Fibroblast of lung (primary cell): Measurements from ENCODE around the gene CALN1. TPM values are rescaled to one million over a fixed set of nuclear protein-coding genes. Genes with fewer than 3 reads are reported as not detected.

ENCODE experiments used
- DNase-seq, 2 donors: peaks; one replicate each; pipeline versions ENCODE4 v3.0.0 to v3.0.0-alpha.2; 2010; ENCODE audit warnings: low read depth in 2 of 2
- H2AFZ ChIP-seq: 2 replicates; pipeline ENCODE4 v1.5.1; 2012; ENCODE audit warnings: low read length, control low read depth, inconsistent platforms
- H3K27ac ChIP-seq: 2 replicates; pipeline ENCODE4 v1.5.1; 2011; ENCODE audit warnings: low read length, control low read depth; ENCODE audit not compliant: insufficient read depth
- H3K27me3 ChIP-seq: 2 replicates; pipeline ENCODE4 v1.5.1; 2011; ENCODE audit warnings: mild to moderate bottlenecking, low read length; ENCODE audit not compliant: control insufficient read depth, insufficient read depth
- H3K36me3 ChIP-seq: 2 replicates; pipeline ENCODE4 v1.5.1; 2011; ENCODE audit warnings: low read length; ENCODE audit not compliant: control insufficient read depth, insufficient read depth
- H3K4me1 ChIP-seq: 2 replicates; pipeline ENCODE4 v1.5.1; 2011; ENCODE audit warnings: low read length; ENCODE audit not compliant: control insufficient read depth, insufficient read depth; ENCODE audit errors: extremely low read depth
- H3K4me2 ChIP-seq: 2 replicates; pipeline ENCODE4 v1.5.1; 2011; ENCODE audit warnings: low read length, control low read depth; ENCODE audit not compliant: insufficient read depth; ENCODE audit errors: extremely low read depth
- H3K4me3 ChIP-seq, 4 experiments: fragments of 200-600 bp in 1 of 4; sonication (generic) in 1 of 4; replicated peaks in 1 of 4; 2 replicates each; pipeline ENCODE4 v1.5.1; 2011 to 2016; ENCODE audit warnings: low read length in 4 of 4, low read depth in 3 of 4, mild to moderate bottlenecking in 3 of 4, control low read depth in 2 of 4, inconsistent platforms in 1 of 4, mixed read lengths in 1 of 4; ENCODE audit not compliant: insufficient read depth in 1 of 4; ENCODE audit errors: control extremely low read depth in 1 of 4
- H3K79me2 ChIP-seq: 2 replicates; pipeline ENCODE4 v1.5.1; 2012; ENCODE audit warnings: mild to moderate bottlenecking, low read length, inconsistent platforms; ENCODE audit not compliant: control insufficient read depth, insufficient read depth
- H3K9ac ChIP-seq: 2 replicates; pipeline ENCODE4 v1.5.1; 2011; ENCODE audit warnings: mild to moderate bottlenecking, low read length, control low read depth; ENCODE audit not compliant: insufficient read depth
- H3K9me3 ChIP-seq: 2 replicates; pipeline ENCODE4 v1.5.1; 2012; ENCODE audit warnings: low read depth, low read length; ENCODE audit not compliant: control insufficient read depth, insufficient read depth
- H4K20me1 ChIP-seq: 2 replicates; pipeline ENCODE4 v1.5.1; 2011; ENCODE audit warnings: low read length; ENCODE audit not compliant: control insufficient read depth, insufficient read depth; ENCODE audit errors: extremely low read depth
- EZH2 ChIP-seq: IDR thresholded peaks from 2 replicates; pipeline ENCODE4 v1.5.1; 2012; ENCODE audit warnings: low read length, control low read depth, mild to moderate bottlenecking; ENCODE audit errors: missing control alignments
- polyA plus RNA-seq, 2 donors: library from polyadenylated mRNA; depleted of rRNA in 1 of 2; stranded (reverse) in 1 of 2; unstranded in 1 of 2; fragments of >200 nt; gene quantifications; 2 replicates each; pipeline ENCODE4 v1.2.1, GENCODE V29; 2011 to 2012; ENCODE audit warnings: missing spikeins in 1 of 2
- total RNA-seq: library from RNA; depleted of rRNA; stranded (reverse); fragments of >200 nt; gene quantifications from 2 replicates; pipeline ENCODE4 v1.2.1, GENCODE V29; 2014
- TF ChIP-seq, protein P1 (sequence below), 2 donors: IDR thresholded peaks in 1 of 2; conservative IDR thresholded peaks in 1 of 2; 1 replicate in 1 of 2; 2 replicates in 1 of 2; pipeline ENCODE4 v1.5.1; 2011 to 2012; ENCODE audit warnings: low read length in 2 of 2, control low read depth in 1 of 2, inconsistent platforms in 1 of 2, low read depth in 1 of 2, mild to moderate bottlenecking in 1 of 2

CALN1 gene
- total and polyA plus RNA-seq, 2 donors (not counting 1 experiment from before 2014, with no cell fraction given), result not detected

- no peak overlapping the region for H3K4me2 ChIP-seq
- TF ChIP-seq, protein P1, sequence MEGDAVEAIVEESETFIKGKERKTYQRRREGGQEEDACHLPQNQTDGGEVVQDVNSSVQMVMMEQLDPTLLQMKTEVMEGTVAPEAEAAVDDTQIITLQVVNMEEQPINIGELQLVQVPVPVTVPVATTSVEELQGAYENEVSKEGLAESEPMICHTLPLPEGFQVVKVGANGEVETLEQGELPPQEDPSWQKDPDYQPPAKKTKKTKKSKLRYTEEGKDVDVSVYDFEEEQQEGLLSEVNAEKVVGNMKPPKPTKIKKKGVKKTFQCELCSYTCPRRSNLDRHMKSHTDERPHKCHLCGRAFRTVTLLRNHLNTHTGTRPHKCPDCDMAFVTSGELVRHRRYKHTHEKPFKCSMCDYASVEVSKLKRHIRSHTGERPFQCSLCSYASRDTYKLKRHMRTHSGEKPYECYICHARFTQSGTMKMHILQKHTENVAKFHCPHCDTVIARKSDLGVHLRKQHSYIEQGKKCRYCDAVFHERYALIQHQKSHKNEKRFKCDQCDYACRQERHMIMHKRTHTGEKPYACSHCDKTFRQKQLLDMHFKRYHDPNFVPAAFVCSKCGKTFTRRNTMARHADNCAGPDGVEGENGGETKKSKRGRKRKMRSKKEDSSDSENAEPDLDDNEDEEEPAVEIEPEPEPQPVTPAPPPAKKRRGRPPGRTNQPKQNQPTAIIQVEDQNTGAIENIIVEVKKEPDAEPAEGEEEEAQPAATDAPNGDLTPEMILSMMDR (conservative IDR thresholded peaks at IDR 0.05 in 1 of 2, IDR thresholded peaks at IDR 0.05 in 1 of 2; ENCODE audit: low read depth in 1 of 2, low read length in 2 of 2), result no peak
- no peak for TF ChIP-seq EZH2
- no peaks in the 10 kb centered on the region for H3K27me3 ChIP-seq
- no peak overlapping the region for H2AFZ ChIP-seq
- no peak overlapping the region for H3K4me3 ChIP-seq
- H3K9ac ChIP-seq, result no peak overlapping the region
- no peak overlapping the region for H3K27ac ChIP-seq
- H3K36me3 ChIP-seq, result no peaks in the 10 kb centered on the region
- no peaks in the 10 kb centered on the region for H3K9me3 ChIP-seq
- peak in 1 of 2 donors; percentile 42 for DNase-seq
- H3K79me2 ChIP-seq, result no peaks in the 10 kb centered on the region
- H3K4me1 ChIP-seq, result no peaks in the 10 kb centered on the region
- no peaks in the 10 kb centered on the region for H4K20me1 ChIP-seq
Measured at GRCh38 chr7:71817916-71818315, 594.2 kb downstream of the CALN1 start.

DNA sequence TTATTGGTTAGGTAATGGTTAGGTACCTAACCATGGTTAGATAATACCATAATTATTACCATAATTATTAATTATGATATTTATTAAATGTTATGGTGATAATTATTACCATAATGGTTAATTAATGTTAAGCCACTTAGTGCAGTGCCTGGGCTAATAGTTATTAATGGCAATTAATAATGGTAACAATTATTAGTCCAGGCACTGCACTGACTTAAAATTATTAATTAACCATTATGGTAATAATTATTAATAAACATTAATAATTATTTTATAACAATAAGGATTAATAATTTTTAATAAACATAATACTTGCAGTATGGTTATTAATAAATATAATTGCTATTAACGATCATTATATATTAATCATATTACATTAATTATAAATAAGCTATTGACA is 604.0 kb downstream of the CALN1 start:
- H3K4me2 ChIP-seq, result no peak overlapping the region
- TF ChIP-seq EZH2, result no peak
- TF ChIP-seq, protein P1 (conservative IDR thresholded peaks at IDR 0.05 in 1 of 2, IDR thresholded peaks at IDR 0.05 in 1 of 2; ENCODE audit: low read depth in 1 of 2, low read length in 2 of 2), result no peak
- H3K79me2 ChIP-seq, result no peaks in the 10 kb centered on the region
- no peaks in the 10 kb centered on the region for H3K4me1 ChIP-seq
- no peak overlapping the region for H3K4me3 ChIP-seq
- H4K20me1 ChIP-seq, result no peaks in the 10 kb centered on the region
- H3K27ac ChIP-seq, result no peak overlapping the region
- no peak overlapping the region for H3K9ac ChIP-seq
- H3K36me3 ChIP-seq, result no peaks in the 10 kb centered on the region
- H3K9me3 ChIP-seq, result no peaks in the 10 kb centered on the region
- H3K27me3 ChIP-seq, result no peaks in the 10 kb centered on the region
- no peak overlapping the region for H2AFZ ChIP-seq
- no peak for DNase-seq

- no peak for DNase-seq
- H3K9ac ChIP-seq, result no peak overlapping the region
- TF ChIP-seq EZH2, result no peak
- TF ChIP-seq, protein P1 (conservative IDR thresholded peaks at IDR 0.05 in 1 of 2, IDR thresholded peaks at IDR 0.05 in 1 of 2; ENCODE audit: low read depth in 1 of 2, low read length in 2 of 2), result no peak
- no peaks in the 10 kb centered on the region for H3K27me3 ChIP-seq
- H3K36me3 ChIP-seq, result no peaks in the 10 kb centered on the region
- H2AFZ ChIP-seq, result no peak overlapping the region
- H3K27ac ChIP-seq, result no peak overlapping the region
- no peaks in the 10 kb centered on the region for H3K9me3 ChIP-seq
- H4K20me1 ChIP-seq, result no peaks in the 10 kb centered on the region
- no peak overlapping the region for H3K4me2 ChIP-seq
- H3K79me2 ChIP-seq, result no peaks in the 10 kb centered on the region
- no peak overlapping the region for H3K4me3 ChIP-seq
- no peaks in the 10 kb centered on the region for H3K4me1 ChIP-seq
Measured at GRCh38 chr7:71804256-71804655, 607.9 kb downstream of the CALN1 start.
